Astrocyte of the cerebellum (primary cell): ENCODE measurements around the gene QRSL1.

Experiments
- DNase-seq: peaks from one replicate; pipeline ENCODE4 v3.0.0-alpha.2; 2011; ENCODE audit warnings: low read depth
- H3K4me3 ChIP-seq: 2 replicates; pipeline ENCODE4 v1.5.1; 2011; ENCODE audit warnings: mild to moderate bottlenecking, low read depth, low read length, moderate library complexity
- in situ Hi-C: cut with HindIII; loops from 2 replicates; pipeline ENCODE4 v1.10.0; 2017; ENCODE audit warnings: low sequenced_read_pairs
- TF ChIP-seq, protein P1 (sequence below): IDR thresholded peaks from 2 replicates; pipeline ENCODE4 v1.5.1; 2012; ENCODE audit warnings: low read length, low read depth, moderate library complexity, mild to moderate bottlenecking; ENCODE audit errors: missing control alignments

The QRSL1 gene

DNA sequence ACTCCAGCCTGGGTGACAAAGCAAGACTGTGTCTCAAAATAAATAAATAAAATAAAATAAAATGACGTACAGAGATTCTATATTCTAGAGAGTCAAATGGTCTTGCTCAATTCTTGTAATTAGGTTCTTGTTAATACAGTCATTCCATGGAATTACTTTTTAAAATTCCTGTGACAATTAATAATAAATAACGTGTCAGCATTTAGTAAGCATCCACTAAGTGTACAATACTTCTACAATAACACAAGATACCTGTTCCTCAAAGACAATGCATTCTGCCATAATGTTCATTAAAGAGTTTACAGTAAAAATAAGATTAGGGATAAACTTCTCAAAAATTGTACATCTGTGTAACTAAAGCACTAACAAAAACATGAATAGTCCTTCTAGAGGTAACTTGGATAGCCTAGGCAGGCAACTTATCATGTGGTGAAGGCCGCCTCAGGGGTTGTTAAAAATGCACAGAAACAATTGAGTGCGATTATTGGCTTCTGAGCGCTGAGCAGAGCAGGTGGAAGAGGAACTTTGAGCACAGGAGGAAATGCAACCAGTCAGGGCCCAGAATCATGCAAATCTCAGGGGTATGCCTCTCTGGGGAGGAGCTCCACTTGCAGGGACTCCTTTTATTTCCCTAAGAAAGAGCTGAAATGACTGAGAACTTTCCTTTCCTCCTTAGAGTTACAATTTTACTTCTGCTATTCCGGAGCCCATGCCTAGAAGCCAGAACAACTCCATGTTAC, 37.1 kb downstream of the QRSL1 start:
- TF ChIP-seq, protein P1, sequence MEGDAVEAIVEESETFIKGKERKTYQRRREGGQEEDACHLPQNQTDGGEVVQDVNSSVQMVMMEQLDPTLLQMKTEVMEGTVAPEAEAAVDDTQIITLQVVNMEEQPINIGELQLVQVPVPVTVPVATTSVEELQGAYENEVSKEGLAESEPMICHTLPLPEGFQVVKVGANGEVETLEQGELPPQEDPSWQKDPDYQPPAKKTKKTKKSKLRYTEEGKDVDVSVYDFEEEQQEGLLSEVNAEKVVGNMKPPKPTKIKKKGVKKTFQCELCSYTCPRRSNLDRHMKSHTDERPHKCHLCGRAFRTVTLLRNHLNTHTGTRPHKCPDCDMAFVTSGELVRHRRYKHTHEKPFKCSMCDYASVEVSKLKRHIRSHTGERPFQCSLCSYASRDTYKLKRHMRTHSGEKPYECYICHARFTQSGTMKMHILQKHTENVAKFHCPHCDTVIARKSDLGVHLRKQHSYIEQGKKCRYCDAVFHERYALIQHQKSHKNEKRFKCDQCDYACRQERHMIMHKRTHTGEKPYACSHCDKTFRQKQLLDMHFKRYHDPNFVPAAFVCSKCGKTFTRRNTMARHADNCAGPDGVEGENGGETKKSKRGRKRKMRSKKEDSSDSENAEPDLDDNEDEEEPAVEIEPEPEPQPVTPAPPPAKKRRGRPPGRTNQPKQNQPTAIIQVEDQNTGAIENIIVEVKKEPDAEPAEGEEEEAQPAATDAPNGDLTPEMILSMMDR = no peak
- no peak for DNase-seq
- no peak overlapping the region for H3K4me3 ChIP-seq
- in situ Hi-C loops = no loop called here

DNA sequence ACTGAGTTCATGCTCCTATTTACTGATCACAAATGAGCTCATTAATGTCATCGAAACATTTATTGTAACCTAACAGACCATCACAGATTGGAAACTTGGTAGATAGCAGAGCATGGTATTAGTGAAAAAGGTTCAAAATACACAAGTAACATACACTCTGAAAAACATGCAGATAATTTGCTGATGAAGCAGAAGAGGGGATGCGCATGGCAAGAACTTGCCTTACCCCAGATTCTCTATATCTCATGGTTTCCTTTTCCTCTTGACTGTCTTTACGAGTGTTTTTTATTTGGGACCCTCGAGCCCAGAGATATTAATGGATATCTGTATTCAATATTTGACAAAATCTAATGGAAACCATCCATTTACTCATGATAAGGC, 37.6 kb downstream of the QRSL1 start:
- TF ChIP-seq, protein P1 = no peak
- in situ Hi-C loops = no loop called here
- H3K4me3 ChIP-seq = no peak overlapping the region
- DNase-seq = no peak

DNA sequence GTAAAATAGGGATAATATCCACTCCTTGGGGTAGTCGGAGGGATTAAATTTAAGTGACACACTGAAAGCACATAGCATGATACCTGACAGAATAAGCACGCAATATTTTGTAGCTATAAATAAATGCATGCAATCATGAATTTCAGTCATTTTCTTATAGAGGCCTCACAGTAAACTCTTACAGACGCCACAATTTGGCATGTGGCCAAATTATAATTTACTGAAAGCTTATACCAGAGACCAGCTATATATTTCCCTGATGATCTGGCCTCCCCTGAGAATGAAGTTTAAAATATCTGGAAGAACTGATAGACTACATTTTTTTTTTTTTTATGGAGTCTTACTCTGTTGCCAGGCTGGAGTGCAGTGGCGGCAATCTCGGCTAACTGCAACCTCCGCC, 40.9 kb downstream of the QRSL1 start:
- in situ Hi-C loops = no loop called here
- TF ChIP-seq, protein P1 = no peak
- no peak for DNase-seq
- no peak overlapping the region for H3K4me3 ChIP-seq

DNA sequence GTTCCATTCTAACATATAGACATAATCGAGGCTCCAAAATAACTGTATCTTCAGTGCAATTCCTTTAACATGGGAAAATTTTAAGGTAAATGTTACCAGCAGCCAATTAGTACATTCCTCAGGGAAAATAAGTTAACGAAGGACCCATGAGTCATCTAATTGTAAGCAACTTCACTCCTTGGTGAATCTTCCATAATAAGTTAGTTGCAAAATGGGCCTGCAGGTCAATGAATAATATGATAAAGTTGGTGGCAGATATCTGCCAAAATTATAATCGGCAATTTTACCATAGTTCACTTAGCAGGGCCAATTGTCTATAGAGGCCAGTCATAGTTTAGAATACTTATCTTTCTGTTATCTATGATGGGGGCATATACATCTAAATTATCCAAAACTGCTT, 42.3 kb downstream of the QRSL1 start:
- TF ChIP-seq, protein P1 = no peak
- H3K4me3 ChIP-seq = no peak overlapping the region
- no peak for DNase-seq
- in situ Hi-C loops = no loop called here

DNA sequence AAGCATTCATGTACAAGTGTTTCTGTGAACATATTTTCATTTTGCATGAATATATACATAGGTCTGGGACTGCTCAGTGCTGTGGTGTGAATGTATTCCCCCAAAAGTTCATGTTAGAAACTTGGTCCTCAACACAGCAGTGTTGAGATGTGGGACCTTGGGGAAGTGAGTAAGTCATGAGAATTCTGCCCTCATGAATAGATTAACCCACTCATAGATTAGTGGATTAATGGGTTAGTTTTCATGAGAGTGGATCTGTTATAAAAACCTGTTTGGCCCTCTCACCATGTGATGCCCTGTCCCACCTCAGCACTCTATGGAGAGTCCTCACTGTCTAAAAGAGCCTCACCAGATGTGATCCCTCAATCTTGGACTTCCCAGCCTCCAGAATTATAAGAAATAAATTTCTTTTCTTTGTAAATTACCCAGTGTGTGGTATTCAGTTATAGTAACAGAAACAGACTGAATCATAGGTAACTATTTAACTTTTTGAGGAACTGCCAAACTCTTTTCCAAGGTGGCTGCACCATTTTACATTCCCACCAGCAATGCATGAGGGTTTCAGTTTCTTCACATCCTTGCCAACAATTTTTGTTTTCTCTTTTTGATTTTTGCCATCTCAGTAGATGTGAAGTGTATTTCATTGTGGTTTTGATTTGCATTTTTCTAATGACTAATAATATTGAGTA, 45.3 kb downstream of the QRSL1 start:
- TF ChIP-seq, protein P1 = no peak
- in situ Hi-C loops = no loop called here
- no peak overlapping the region for H3K4me3 ChIP-seq
- peak; percentile 5 for DNase-seq

DNA sequence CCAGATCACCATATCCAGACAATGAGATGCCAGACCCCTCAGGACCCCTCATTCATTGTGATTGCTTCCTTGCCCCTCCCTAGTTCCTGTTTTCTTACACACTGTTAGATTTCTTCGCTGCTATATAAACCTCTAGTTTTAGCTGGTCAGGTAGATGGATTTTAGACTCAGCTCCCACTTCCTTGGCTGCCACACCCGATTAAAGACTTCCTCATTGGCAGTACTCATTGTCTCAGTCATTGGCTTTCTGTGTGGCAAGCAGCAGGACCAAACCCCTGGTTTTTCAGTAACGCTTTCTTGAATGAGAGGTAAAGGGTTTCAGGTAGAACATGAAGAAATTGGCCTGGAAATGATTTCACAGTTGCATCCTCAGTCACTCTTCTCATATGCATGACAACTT, 47.9 kb downstream of the QRSL1 start:
- TF ChIP-seq, protein P1 = no peak
- H3K4me3 ChIP-seq = no peak overlapping the region
- no peak for DNase-seq
- in situ Hi-C loops = no loop called here
